GM12874 (cell line): Measurements from ENCODE around the gene ATP6V0E1.

Experiments used
- CTCF ChIP-seq: IDR thresholded peaks from 2 replicates; pipeline ENCODE4 v1.5.1; 2011; ENCODE audit warnings: low read depth, mild to moderate bottlenecking, control low read depth, low read length, moderate library complexity; ENCODE audit not compliant: insufficient read depth

The ATP6V0E1 gene

GRCh38 chr5:173055983-173056782 is 72.6 kb downstream of the ATP6V0E1 start, which contains the start of gene CREBRF:
CREBRF (plus strand) TSS chr5:173056352; CDS start chr5:173080776, 24,424 bp downstream.
- no peak for TF ChIP-seq CTCF

GRCh38 chr5:173056783-173057061 is 73.2 kb downstream of the ATP6V0E1 start:
- no peak for TF ChIP-seq CTCF

GRCh38 chr5:173057062-173057924 is 73.7 kb downstream of the ATP6V0E1 start:
- TF ChIP-seq CTCF = no peak

GRCh38 chr5:173062141-173062540 is 78.6 kb downstream of the ATP6V0E1 start:
- no peak for TF ChIP-seq CTCF

GRCh38 chr5:173065155-173065554 is 81.6 kb downstream of the ATP6V0E1 start:
- no peak for TF ChIP-seq CTCF

- TF ChIP-seq CTCF = no peak
These were observed 86.1 kb downstream of the ATP6V0E1 start for GRCh38 chr5:173069671-173070070.

- no peak for TF ChIP-seq CTCF
These were observed 91.7 kb downstream of the ATP6V0E1 start for GRCh38 chr5:173075137-173075843.
